PC-3 (cell line): ENCODE data around the gene SETD1B. TPM values are rescaled to one million over a fixed set of nuclear protein-coding genes. Genes with fewer than 3 reads are reported as not detected.

ENCODE experiments used
- ATAC-seq: fragments of 200-7000 bp; cut with Tn5 transposase; 2 replicates; pipeline ENCODE4 v1.9.1; 2020; ENCODE audit warnings: mild to moderate bottlenecking, moderate library complexity
- BruUV-seq: library from RNA; stranded (reverse); fragments of 400-500 nt; replicated peaks from 2 replicates; lab custom pipeline; 2021; lab: Mats Ljungman, UMichigan
- CTCF ChIA-PET: fragments of 300-600 bp; sonication (Branson Sonifier 250); formaldehyde crosslinking; loops from one replicate; lab custom pipeline; 2022; ENCODE audit warnings: antibody characterized with exemption; lab: Charles Lee
- POLR2A ChIA-PET: fragments of 300-600 bp; sonication (Branson Sonifier 250); formaldehyde crosslinking; loops from one replicate; lab custom pipeline; 2022; ENCODE audit warnings: antibody characterized with exemption; ENCODE audit not compliant: unreplicated experiment; lab: Charles Lee
- DNase-seq: peaks from one replicate; pipeline ENCODE4 v3.0.0-alpha.2; 2015
- H2AFZ ChIP-seq: fragments of 300-600 bp; sonication (generic); 2 replicates; pipeline ENCODE4 v1.6.0; 2016; ENCODE audit warnings: antibody characterized with exemption, low read length
- H3F3A ChIP-seq: fragments of 300-600 bp; sonication (generic); one replicate; pipeline ENCODE4 v1.6.0; 2017; ENCODE audit warnings: antibody characterized with exemption, low read length, control low read depth, mild to moderate bottlenecking; ENCODE audit not compliant: unreplicated experiment
- H3K27ac ChIP-seq: fragments of 300-600 bp; sonication (generic); 2 replicates; pipeline ENCODE4 v1.5.1; 2016; ENCODE audit warnings: mild to moderate bottlenecking, low read length
- H3K27me3 ChIP-seq: fragments of 300-600 bp; sonication (generic); 2 replicates; pipeline ENCODE4 v1.6.1; 2016; ENCODE audit warnings: low read length, mixed read lengths
- H3K36me3 ChIP-seq: fragments of 300-600 bp; sonication (generic); 2 replicates; pipeline ENCODE4 v1.6.1; 2016; ENCODE audit warnings: low read depth, mixed run types, low read length, mixed read lengths
- H3K4me1 ChIP-seq: fragments of 300-600 bp; sonication (generic); 2 replicates; pipeline ENCODE4 v1.5.1; 2016; ENCODE audit warnings: low read length; ENCODE audit not compliant: insufficient read depth
- H3K4me2 ChIP-seq: fragments of 300-600 bp; sonication (generic); 2 replicates; pipeline ENCODE4 v1.6.0; 2016; ENCODE audit warnings: low read length
- H3K4me3 ChIP-seq: fragments of 300-600 bp; sonication (generic); 2 replicates; pipeline ENCODE4 v1.5.1; 2016; ENCODE audit warnings: mild to moderate bottlenecking, low read length, mixed read lengths
- H3K79me2 ChIP-seq: fragments of 300-600 bp; sonication (generic); 2 replicates; pipeline ENCODE4 v1.6.1; 2017; ENCODE audit warnings: low read length, mixed read lengths
- H3K9ac ChIP-seq: fragments of 300-600 bp; sonication (generic); 2 replicates; pipeline ENCODE4 v1.6.0; 2016; ENCODE audit warnings: mild to moderate bottlenecking, low read length
- H3K9me2 ChIP-seq: fragments of 300-600 bp; sonication (generic); replicated peaks from 2 replicates; pipeline ENCODE4 v1.6.1; 2016; ENCODE audit warnings: mixed run types, low read length, mixed read lengths
- H3K9me3 ChIP-seq: fragments of 300-600 bp; sonication (generic); 2 replicates; pipeline ENCODE4 v1.6.1; 2016; ENCODE audit warnings: low read length, mixed read lengths
- H4K20me1 ChIP-seq: fragments of 300-600 bp; sonication (generic); 2 replicates; pipeline ENCODE4 v1.6.1; 2016; ENCODE audit warnings: low read length, mixed read lengths
- CTCF ChIP-seq: fragments of 300-600 bp; sonication (generic); conservative IDR thresholded peaks from 2 replicates; pipeline ENCODE4 v1.5.1; 2017; ENCODE audit warnings: antibody characterized with exemption, low read depth, mild to moderate bottlenecking, low read length
- EZH2 ChIP-seq: fragments of 300-600 bp; sonication (generic); IDR thresholded peaks from one replicate; pipeline ENCODE4 v1.6.1; 2017; ENCODE audit warnings: antibody characterized with exemption, mild to moderate bottlenecking, low read length; ENCODE audit not compliant: unreplicated experiment
- EZH2phosphoT487 ChIP-seq: fragments of 300-600 bp; sonication (generic); IDR thresholded peaks from 2 replicates; pipeline ENCODE4 v1.6.1; 2018; ENCODE audit warnings: mild to moderate bottlenecking, antibody characterized with exemption, low read length, borderline replicate concordance
- intact Hi-C: fragments of 100-400 bp; cut with micrococcal nuclease; formaldehyde crosslinking; loops from 2 replicates; pipeline ENCODE4 v1.9.0; 2023
- total RNA-seq: library from RNA; depleted of rRNA; stranded (reverse); fragments of >200 nt; gene quantifications from 2 replicates; pipeline ENCODE4 v1.2.3, GENCODE V29; 2014

Gene SETD1B
- total RNA-seq, 1 experiment from 2014 or later = 7.5 TPM

GRCh38 chr12:121778567-121779421, 25.0 kb upstream of the SETD1B start:
- H3K4me1 ChIP-seq = peaks cover 17% of the 10 kb centered on the region

GRCh38 chr12:121779422-121779895, 24.4 kb upstream of the SETD1B start:
- TF ChIP-seq CTCF (no peak), EZH2phosphoT487 (no peak), EZH2 (no peak)
- H3K9me3 ChIP-seq = no peaks in the 10 kb centered on the region
- H3K79me2 ChIP-seq = peaks cover 40% of the 10 kb centered on the region
- no peak overlapping the region for H3K27ac ChIP-seq
- peaks cover 40% of the 10 kb centered on the region for H3K36me3 ChIP-seq
- BruUV-seq = no TSS peak
- H3K27me3 ChIP-seq = no peaks in the 10 kb centered on the region
- 0 out of 2 replicates have a peak, but pooled peaks cover 7% of the 10 kb centered on the region for H4K20me1 ChIP-seq
- intact Hi-C loops = no loop called here
- DNase-seq (no peak), ATAC-seq (no peak)
- CTCF ChIA-PET = no interaction called here
- no peak overlapping the region for H3K4me2 ChIP-seq
- POLR2A ChIA-PET = no interaction called here
- peaks cover 10% of the 10 kb centered on the region for H3F3A ChIP-seq
- H3K4me3 ChIP-seq = no peak overlapping the region
- no peak overlapping the region for H3K9ac ChIP-seq
- H2AFZ ChIP-seq = no peak overlapping the region
- H3K4me1 ChIP-seq = peaks cover 23% of the 10 kb centered on the region
- H3K9me2 ChIP-seq = no peaks in the 10 kb centered on the region

More at GRCh38 chr12:121778567-121779421, 25.0 kb upstream of the SETD1B start:
- Histone ChIP-seq H3F3A (peaks cover 6% of the 10 kb centered on the region), H3K9me2 (no peaks in the 10 kb centered on the region), H3K9ac (no peak overlapping the region), H3K27me3 (no peaks in the 10 kb centered on the region), H2AFZ (no peak overlapping the region), H3K36me3 (peaks cover 40% of the 10 kb centered on the region), H3K9me3 (no peaks in the 10 kb centered on the region), H3K4me2 (no peak overlapping the region), H3K79me2 (peaks cover 36% of the 10 kb centered on the region), H3K4me3 (no peak overlapping the region), H4K20me1 (0 out of 2 replicates have a peak, but pooled peaks cover 7% of the 10 kb centered on the region), H3K27ac (no peak overlapping the region)
- ATAC-seq = no peak
- CTCF ChIA-PET = no interaction called here
- no TSS peak for BruUV-seq
- POLR2A ChIA-PET = no interaction called here
- intact Hi-C loops = no loop called here
- TF ChIP-seq EZH2phosphoT487 = no peak
- no peak for TF ChIP-seq CTCF
- TF ChIP-seq EZH2 = no peak
- DNase-seq = no peak

GRCh38 chr12:121780429-121780828, 23.4 kb upstream of the SETD1B start:
- Histone ChIP-seq H3K4me2 (no peak overlapping the region), H3K36me3 (peaks cover 40% of the 10 kb centered on the region), H3K79me2 (peaks cover 46% of the 10 kb centered on the region), H3K27me3 (no peaks in the 10 kb centered on the region), H3K9me3 (no peaks in the 10 kb centered on the region), H3K27ac (no peak overlapping the region), H3K9ac (no peak overlapping the region), H3K4me1 (peaks cover 32% of the 10 kb centered on the region), H3K9me2 (no peaks in the 10 kb centered on the region), H3F3A (peaks cover 10% of the 10 kb centered on the region), H4K20me1 (0 out of 2 replicates have a peak, but pooled peaks cover 7% of the 10 kb centered on the region), H3K4me3 (no peak overlapping the region), H2AFZ (no peak overlapping the region)
- ChIA-PET POLR2A (no interaction called here), CTCF (no interaction called here)
- DNase-seq = no peak
- intact Hi-C loops = no loop called here
- TF ChIP-seq EZH2phosphoT487 (no peak), EZH2 (no peak), CTCF (no peak)
- no peak for ATAC-seq
- BruUV-seq = no TSS peak
